Activated T-cell treated with anti-CD3 and anti-CD28 coated beads for 48 hours (primary cell): ENCODE results near the gene ZFP62.
"Not testable (repeated sequence)": the region's sequence is repeated elsewhere in the genome, so short reads cannot be mapped to it uniquely, and the experiment has no call there.

ENCODE experiments used
- DNase-seq: peaks from one replicate; pipeline ENCODE4 v3.0.0-alpha.2; 2020; ENCODE audit warnings: low read depth

Gene ZFP62

GRCh38 chr5:180860887-180861822 lies at the start of gene ZFP62:
Gene ZFP62, minus strand, starts transcription at chr5:180861276. Its CDS starts 57 bp downstream, at chr5:180861219.
- peak; percentile 86 for DNase-seq

GRCh38 chr5:180910735-180911134 lies 49.7 kb upstream of the ZFP62 start:
- no peak for DNase-seq

GRCh38 chr5:180910182-180910581 lies 49.1 kb upstream of the ZFP62 start:
- DNase-seq = no peak

DNA sequence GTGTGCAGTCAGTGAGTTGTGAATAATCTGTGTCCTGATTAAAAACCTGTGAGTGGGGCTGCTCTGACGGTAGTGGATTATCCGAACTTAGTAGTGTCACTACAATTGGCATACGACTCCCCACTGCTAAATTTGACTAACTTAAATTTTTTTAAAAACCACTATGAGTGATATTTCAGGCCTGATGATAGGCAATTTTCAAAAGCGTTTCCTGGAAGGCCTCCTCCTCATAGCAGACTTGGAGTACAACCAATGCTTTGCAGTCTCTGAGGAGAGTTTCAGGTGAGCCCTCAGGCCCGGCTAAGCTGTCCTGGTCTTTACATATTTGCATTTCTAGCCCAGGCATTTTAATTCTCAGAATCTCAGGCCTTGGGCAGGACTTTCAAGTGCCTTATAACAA lies 48.7 kb upstream of the ZFP62 start:
- no peak for DNase-seq

DNA sequence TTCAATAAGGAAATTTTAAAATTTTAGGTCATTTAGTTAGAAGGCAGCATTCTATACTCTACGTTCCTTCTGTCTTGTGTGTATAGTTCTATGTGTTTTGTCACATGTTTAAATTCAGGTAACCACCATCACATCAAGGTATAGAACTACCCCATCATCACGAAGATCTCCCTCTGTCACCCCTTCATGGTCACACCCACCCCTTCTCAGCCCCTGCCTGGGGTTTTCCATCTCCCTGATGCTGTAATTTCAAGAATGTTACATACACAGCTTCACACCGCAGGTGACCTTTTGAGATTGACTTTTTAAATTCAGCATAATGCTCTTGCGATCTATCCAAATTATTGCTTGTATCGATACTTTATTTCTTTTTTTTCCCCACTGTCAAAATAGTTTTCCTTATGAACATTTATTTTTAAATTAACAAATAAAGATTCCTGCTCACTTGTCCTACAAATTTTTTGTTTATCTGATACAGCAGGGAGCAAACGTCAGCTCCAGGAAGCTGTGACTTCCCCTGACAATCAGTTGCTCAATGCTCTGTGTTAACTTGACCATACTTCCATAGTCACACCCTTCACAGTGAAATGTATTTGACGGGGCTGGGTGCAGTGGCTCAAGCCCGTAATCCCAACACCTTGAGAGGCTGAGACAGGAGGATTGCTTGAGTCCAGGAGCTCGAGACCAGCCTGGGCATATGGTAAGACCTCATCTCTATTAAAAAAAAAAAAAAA lies 48.1 kb upstream of the ZFP62 start:
- no peak for DNase-seq

- no peak for DNase-seq
These were observed 47.3 kb upstream of the ZFP62 start for GRCh38 chr5:180908400-180908799.

DNA sequence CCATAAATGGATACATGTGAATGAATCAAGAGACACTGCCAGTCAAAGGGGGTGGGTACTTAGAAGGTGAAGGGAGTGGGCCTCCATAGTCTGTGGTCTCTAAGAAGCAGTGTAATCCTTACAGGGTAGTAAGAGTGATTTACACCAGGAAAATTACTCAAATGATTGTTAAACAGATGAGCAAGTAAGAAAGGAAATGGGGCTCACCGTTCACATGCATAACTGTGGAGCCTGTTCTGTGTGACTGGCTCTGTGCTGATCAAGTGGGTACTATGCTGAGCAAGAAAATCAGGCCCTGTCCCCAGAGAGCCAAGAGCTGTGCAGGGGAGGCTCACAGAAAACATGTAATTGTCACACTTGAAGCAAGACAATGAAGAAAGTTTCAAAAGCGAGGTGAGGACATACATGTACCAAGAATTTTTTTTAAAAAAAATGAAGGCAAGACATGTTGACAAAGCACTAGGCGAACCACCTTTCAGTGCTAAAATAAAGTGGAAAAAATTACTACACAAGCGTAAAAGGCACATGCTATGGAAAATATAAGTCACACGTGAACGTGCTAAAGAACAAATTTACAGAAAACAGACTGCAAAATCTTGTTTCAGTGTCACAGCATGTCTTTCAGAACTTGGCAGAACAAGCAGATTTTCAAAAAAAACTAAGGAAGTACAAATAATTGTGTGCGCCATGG lies 40.4 kb upstream of the ZFP62 start:
- no peak for DNase-seq

- no peak for DNase-seq
These were observed 39.1 kb upstream of the ZFP62 start for GRCh38 chr5:180900178-180900577.

DNA sequence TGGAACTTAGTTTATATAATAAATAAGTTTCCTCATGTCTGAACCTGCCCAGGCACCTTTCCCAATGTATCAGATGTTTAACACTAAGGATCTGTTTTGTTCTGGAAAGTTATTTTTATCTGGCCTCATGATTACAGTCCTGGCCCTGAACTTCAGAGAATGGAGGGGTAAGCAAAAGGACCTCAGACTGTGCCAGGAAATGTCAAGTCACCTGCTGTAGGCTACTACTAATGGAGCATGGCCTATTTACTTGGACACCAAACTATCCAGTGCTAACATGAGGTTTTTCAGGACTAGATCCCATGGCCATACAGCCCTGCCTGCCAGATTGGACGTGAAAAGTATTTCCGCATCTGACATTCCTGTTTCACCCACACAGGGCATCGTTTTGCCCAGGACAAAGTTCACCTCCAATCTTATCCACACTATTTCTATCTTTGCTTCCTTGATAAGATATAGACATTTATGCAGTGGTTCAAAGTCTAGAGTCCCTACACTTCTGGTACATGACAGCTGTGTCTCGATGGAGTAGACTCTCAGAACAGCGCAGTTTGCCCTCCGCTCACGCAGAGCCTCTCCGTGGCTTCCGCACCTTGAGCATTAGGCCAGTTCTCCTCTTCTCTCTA lies 37.7 kb upstream of the ZFP62 start, which contains the start of gene BTNL8:
BTNL8 (plus strand) TSS at position 539 of the 626 bp plus-strand sequence. CDS start 152 bp downstream, outside the sequence.
- no peak for DNase-seq

DNA sequence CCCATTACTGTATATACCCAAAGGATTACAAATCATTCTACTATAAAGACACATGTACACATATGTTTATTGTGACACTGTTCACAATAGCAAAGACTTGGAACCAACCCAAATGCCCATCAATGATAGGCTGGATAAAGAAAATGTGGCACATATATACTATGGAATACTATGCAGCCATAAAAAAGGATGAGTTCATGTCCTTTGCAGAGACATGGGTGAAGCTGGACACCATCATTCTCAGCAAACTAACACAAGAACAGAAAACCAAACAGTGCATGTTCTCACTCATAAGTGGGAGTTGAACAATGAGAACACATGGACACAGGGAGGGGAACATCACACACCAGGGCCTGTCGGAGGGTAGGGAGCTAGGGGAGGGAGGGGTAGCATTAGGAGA lies 34.3 kb upstream of the ZFP62 start:
- DNase-seq = not testable (repeated sequence)

- DNase-seq = no peak
These were observed 28.3 kb upstream of the ZFP62 start for GRCh38 chr5:180889381-180889780.

DNA sequence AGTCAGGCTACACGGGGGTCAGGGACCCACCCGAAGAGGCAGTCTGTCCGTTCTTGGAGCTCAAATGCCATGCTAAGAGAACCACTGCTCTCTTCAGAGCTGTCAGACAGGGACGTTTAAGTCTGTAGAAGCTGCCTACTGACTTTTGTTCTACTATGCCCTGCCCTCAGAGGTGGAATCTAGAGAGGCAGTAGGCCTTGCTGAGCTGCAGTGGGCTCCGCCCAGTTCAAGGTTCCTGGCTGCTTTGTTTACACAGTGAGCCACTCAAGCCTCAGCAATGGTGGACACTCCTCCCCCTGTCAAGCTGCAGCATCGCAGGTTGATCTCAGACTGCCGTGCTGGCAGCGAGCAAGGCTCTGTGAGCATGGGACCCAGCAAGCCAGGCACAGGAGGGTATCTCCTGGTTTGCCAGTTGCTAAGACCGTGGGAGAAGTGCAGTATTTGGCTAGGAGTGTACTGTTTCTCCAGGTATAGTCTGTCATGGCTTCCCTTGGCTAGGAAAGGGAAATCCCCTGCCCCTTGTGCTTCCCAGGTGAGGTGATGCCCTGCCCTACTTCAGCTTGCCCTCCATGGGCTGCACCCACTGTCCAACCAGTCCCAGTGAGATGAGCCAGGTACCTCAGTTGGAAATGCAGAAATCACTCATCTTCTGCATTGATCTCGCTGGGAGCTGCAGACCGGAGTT lies 24.9 kb upstream of the ZFP62 start:
- not testable (repeated sequence) for DNase-seq

DNA sequence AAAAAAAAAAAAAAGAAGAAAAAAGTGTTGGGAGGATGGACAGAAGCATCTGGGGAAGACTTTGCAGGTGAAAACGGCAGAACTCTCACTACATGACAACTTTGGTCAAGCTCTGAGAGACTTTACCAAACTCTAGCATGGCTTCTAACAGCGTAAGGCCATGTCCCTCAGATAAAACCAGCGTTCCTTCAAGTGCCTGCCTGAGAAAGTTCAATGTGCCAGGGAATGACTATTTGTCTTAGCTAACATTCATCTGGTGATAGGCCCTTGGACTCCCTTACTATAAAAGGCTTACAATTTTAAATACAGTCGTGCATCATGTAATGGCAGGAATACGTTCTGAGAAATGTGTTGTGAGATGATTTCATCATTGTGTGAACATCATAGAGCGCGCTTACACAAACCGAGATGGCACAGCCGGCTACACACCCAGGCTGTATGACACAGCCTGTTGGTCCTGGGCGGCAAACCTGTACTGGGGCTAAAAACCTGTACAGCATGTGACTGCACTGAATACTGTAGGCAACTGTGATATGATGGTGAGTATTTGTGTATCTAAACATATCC lies 14.9 kb upstream of the ZFP62 start:
- no peak for DNase-seq

DNA sequence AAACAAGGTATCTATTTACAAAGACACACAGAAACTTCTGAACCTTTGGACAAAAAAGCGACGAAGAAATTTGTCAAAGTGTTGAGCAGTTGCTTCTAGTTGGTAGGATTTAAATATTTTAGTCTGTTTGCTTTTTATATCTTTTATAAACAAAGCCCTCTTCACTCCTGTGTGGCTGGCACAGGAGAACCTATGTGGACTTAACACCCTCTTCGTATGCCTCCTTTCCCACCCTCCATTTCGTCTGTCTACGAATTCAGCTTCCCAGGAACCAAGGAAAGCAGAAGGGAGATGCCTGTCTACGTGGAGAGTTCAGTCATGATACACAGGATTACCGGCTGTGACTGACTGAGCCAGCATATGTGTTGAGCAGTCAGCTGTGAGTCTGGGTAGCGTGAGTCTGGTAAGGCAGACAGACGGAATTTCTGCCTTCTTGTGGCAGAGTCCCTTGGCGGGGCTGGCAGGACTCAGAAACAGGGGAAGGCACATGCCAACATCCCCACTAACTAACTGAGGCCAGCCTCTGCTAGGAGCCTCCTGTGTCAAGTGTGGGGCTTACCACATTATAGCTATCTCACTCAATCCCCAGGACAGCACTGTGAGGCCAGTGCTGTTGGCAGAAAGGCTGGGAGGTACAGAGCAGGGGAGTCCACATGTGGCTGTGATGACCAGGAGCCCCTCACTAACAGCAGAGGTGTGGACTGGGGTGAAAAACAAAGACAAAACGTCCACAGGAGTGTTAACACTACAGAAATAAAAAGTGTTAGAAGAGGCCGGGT lies 13.9 kb upstream of the ZFP62 start:
- DNase-seq = no peak

DNA sequence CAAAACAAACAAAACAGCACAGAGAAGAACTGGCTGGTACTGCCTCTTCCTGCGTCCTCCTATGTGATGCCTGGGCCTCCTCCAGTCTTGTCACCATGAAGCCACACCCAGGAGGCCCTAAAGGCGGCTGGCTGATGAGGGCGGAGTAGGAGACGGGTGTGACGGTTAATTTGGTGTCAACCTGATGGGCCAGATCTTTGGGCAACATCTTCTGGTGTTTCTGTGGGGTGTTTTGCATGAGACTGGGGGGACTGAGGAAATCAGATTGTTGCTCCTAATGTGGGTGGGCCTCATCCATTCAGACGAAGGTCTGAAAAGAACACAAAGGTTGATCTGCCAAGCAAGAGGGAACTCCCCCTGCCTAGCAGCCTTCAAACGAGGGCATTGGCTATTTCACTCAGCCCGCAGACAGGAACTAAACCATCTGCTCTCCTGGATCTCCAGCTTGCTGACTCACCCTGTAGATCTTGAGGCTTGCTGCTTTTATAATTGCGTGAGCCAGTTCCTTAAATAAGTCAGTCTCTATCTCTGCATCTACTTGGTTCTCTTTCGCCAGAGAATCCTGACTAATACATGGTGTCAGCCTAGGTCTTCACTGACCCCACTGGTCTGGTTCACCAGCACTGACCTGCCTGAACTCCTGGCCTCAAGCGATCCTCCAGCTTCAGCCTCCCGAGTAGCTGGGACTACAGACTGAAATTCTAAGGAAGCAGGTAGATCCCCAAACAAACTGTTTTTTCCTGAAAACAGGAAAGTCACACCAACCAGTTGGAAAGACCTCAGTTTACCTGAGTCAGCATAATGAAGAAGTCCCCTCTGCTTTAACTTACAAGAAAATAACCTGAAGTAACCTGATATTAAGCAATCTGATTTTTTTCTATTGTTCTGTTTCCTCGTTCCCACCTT lies 12.8 kb upstream of the ZFP62 start:
- DNase-seq = no peak

DNA sequence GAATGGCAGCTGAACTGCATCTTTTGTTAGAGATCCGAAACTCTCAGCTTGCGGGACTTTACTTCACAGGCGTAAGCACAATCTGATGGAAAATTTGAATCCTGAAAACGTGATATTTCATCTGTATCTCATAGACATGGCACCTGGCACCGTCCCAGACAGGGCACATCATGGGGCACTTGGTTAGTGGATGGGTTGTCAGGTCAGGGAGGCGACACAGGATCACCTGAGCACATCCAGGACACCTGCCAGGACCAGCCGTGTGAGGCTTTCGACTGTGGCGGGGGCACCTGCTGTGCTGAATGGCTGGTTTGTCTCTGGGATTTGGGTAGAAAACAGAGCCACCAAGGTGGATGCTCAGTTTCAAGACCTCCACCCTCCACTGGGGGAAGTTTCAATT lies 11.3 kb upstream of the ZFP62 start:
- DNase-seq = no peak

DNA sequence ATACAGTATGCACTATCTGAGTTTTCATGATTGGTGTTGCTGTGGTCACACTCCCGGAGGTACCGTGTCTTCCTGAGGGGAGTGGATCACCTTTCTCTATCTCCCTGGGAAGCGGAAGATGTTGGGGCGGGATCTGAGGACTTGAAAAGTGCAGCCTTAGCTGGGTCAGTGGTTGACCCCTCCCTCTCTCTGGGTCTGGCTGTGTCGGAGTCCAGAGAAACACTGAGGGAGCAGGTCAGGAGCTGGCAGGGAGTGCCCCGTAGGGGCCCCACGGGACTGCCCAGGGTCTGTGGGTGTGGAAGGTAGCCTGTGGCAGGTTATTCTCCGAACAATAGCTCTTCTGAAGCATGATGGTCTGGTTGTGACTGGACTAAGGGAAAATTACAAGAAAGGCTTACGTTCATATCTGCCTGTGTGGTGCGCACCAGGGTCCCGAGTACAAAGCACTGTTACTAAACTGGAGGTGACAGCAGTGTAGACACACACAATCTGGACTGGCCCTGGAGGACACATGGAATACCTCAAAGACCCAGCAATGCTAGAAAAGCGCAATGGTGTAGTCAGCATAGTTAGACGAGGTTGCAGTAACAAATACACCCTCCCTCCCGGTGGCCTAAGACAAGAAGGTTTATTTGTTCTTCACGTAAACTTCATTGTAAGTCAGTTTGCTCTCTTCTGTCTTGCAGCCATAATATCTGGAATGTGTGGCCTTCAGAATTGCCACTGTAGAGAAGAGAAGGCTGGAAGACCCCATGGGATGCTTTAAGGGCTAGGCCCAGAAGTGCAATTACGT lies 9.4 kb upstream of the ZFP62 start:
- no peak for DNase-seq

- DNase-seq = no peak
These were observed 8.5 kb upstream of the ZFP62 start for GRCh38 chr5:180869587-180869986.
